GM23248 (cell line): ENCODE measurements around the gene TSPAN9.

Source experiments
- EZH2 ChIP-seq: fragments of 200-600 bp; sonication (generic); IDR thresholded peaks from 2 replicates; pipeline ENCODE4 v1.6.1; 2018; ENCODE audit warnings: antibody characterized with exemption, mild to moderate bottlenecking; ENCODE audit not compliant: insufficient read depth, poor library complexity, severe bottlenecking
- EZH2phosphoT487 ChIP-seq: fragments of 200-600 bp; sonication (generic); IDR thresholded peaks from 2 replicates; pipeline ENCODE4 v1.6.1; 2018; ENCODE audit warnings: antibody characterized with exemption, moderate library complexity, mild to moderate bottlenecking, low read depth; ENCODE audit not compliant: insufficient read depth

- TF ChIP-seq EZH2 (no peak), EZH2phosphoT487 (no peak)
Observed at GRCh38 chr12:3168223-3169221, 91.3 kb downstream of the TSPAN9 start.
